Trophoblast cell (in vitro differentiated cells and primary cell): Measurements from ENCODE around the gene PRKCG.
A peak's percentile ranks its signal among the peaks of the same experiment; 100 is the strongest.

Experiments used
- DNase-seq, 2 donors: peaks; one replicate each; pipeline ENCODE4 v3.0.0-alpha.2; 2016
- H2AFZ ChIP-seq: 2 replicates; pipeline ENCODE4 v1.6.1; 2013; ENCODE audit warnings: low read length, moderate library complexity, mild to moderate bottlenecking; ENCODE audit not compliant: insufficient read depth, poor library complexity
- H2AK5ac ChIP-seq: 2 replicates; pipeline ENCODE4 v1.6.1; 2013; ENCODE audit warnings: mild to moderate bottlenecking, low read length
- H2BK120ac ChIP-seq: 2 replicates; pipeline ENCODE4 v1.6.1; 2013; ENCODE audit warnings: low read length, mild to moderate bottlenecking, moderate library complexity; ENCODE audit not compliant: insufficient read depth, poor library complexity
- H2BK12ac ChIP-seq: 2 replicates; pipeline ENCODE4 v1.6.1; 2013; ENCODE audit warnings: mild to moderate bottlenecking, low read length, moderate library complexity
- H2BK5ac ChIP-seq: 2 replicates; pipeline ENCODE4 v1.6.1; 2013; ENCODE audit warnings: low read length, low read depth, moderate library complexity, mild to moderate bottlenecking; ENCODE audit not compliant: poor library complexity
- H3K14ac ChIP-seq: 2 replicates; pipeline ENCODE4 v1.6.1; 2013; ENCODE audit warnings: mild to moderate bottlenecking, low read length
- H3K18ac ChIP-seq: 2 replicates; pipeline ENCODE4 v1.6.1; 2013; ENCODE audit warnings: mild to moderate bottlenecking, low read length
- H3K23ac ChIP-seq: 2 replicates; pipeline ENCODE4 v1.6.1; 2013; ENCODE audit warnings: low read length
- H3K27ac ChIP-seq: 2 replicates; pipeline ENCODE4 v1.5.1; 2013; ENCODE audit warnings: low read depth, mild to moderate bottlenecking, inconsistent platforms, low read length, moderate library complexity
- H3K27me3 ChIP-seq: 2 replicates; pipeline ENCODE4 v1.6.1; 2013; ENCODE audit warnings: inconsistent platforms, mild to moderate bottlenecking, low read length, moderate library complexity; ENCODE audit not compliant: insufficient read depth
- H3K36me3 ChIP-seq, 2 experiments: 1 replicate in 1 of 2; 2 replicates in 1 of 2; pipeline ENCODE4 v1.6.1; 2013; ENCODE audit warnings: low read length in 2 of 2, mild to moderate bottlenecking in 2 of 2, moderate library complexity in 1 of 2; ENCODE audit not compliant: insufficient read depth in 2 of 2, control insufficient read depth in 1 of 2
- H3K4ac ChIP-seq: 2 replicates; pipeline ENCODE4 v1.6.1; 2013; ENCODE audit warnings: low read depth, mild to moderate bottlenecking, low read length, moderate library complexity
- H3K4me1 ChIP-seq, 2 experiments: 1 replicate in 1 of 2; 2 replicates in 1 of 2; pipeline ENCODE4 v1.6.1; 2013; ENCODE audit warnings: low read length in 2 of 2, mild to moderate bottlenecking in 2 of 2, moderate library complexity in 1 of 2; ENCODE audit not compliant: insufficient read depth in 2 of 2, control insufficient read depth in 1 of 2
- H3K4me2 ChIP-seq: 2 replicates; pipeline ENCODE4 v1.6.1; 2013; ENCODE audit warnings: inconsistent platforms, mild to moderate bottlenecking, low read length, moderate library complexity
- H3K4me3 ChIP-seq: 2 replicates; pipeline ENCODE4 v1.5.1; 2013; ENCODE audit warnings: mild to moderate bottlenecking, low read depth, low read length, inconsistent platforms
- H3K79me1 ChIP-seq: one replicate; pipeline ENCODE4 v1.6.1; 2013; ENCODE audit warnings: low read length
- H3K79me2 ChIP-seq: 2 replicates; pipeline ENCODE4 v1.6.1; 2013; ENCODE audit warnings: low read length, mild to moderate bottlenecking; ENCODE audit not compliant: control insufficient read depth, insufficient read depth, poor library complexity
- H3K9ac ChIP-seq: 2 replicates; pipeline ENCODE4 v1.6.1; 2013; ENCODE audit warnings: mild to moderate bottlenecking, low read length
- H3K9me3 ChIP-seq: 2 replicates; pipeline ENCODE4 v1.6.1; 2013; ENCODE audit warnings: low read depth, mild to moderate bottlenecking, control low read depth, inconsistent platforms, low read length; ENCODE audit not compliant: insufficient read depth
- H4K12ac ChIP-seq: 2 replicates; pipeline ENCODE4 v1.6.1; 2013; ENCODE audit warnings: low read depth, mild to moderate bottlenecking, low read length, moderate library complexity
- H4K8ac ChIP-seq: 2 replicates; pipeline ENCODE4 v1.6.1; 2013; ENCODE audit warnings: low read depth, mild to moderate bottlenecking, low read length, moderate library complexity
- H4K91ac ChIP-seq: one replicate; pipeline ENCODE4 v1.6.1; 2013; ENCODE audit warnings: low read depth, mild to moderate bottlenecking, low read length, moderate library complexity
- WGBS: extraction: QIAGEN DNeasy Blood & Tissue Kit; methylation state at CpG from one replicate; pipeline ENCODE4 v1.1.7; 2013; ENCODE audit warnings: missing lambda C conversion rate; ENCODE audit not compliant: insufficient read length, insufficient coverage; ENCODE audit errors: extremely low coverage; 5-methylcytosine and 5-hydroxymethylcytosine counted together

Gene PRKCG

DNA sequence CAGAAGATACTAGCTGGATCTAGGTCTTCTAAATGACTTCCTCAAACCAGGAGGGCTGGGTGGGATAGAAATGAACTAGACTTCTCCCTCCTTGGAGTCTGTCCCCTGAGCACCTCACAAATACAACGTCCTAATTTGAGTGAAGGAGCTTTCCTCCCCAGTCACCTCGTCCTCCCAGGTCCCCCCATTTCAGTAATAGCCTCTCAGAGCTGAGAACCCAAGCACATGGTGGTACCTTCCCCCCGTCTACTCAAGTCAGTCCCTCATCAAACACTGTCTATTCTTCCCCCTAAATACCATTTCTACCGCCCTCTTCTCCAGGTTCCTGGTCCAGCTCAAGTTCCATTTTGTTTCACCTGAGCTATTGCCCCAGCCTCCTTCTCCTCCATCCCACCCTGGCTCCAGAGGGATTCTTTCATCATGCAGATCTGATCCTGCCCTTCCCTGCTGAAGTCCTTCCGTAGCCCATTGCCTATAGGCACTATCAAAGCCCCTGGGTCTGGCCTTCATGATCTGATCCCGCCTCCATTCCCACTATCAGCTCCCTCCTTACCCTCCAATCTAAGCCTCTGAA lies 5.3 kb upstream of the PRKCG start:
- H3K14ac ChIP-seq: no peak overlapping the region
- H3K23ac ChIP-seq: no peak overlapping the region
- peaks cover 36 to 37% of the 10 kb centered on the region in 2 experiments for H3K36me3 ChIP-seq
- H3K4me3 ChIP-seq: no peak overlapping the region
- WGBS: no CpG with 5 or more reads among the region's 6 CpGs
- H4K91ac ChIP-seq: no peak overlapping the region
- peaks cover 4% of the 10 kb centered on the region for H3K9me3 ChIP-seq
- H2BK12ac ChIP-seq: no peak overlapping the region
- no peak overlapping the region for H2BK5ac ChIP-seq
- no peak overlapping the region for H2AFZ ChIP-seq
- peaks cover 4% of the 10 kb centered on the region for H3K79me1 ChIP-seq
- no peak for DNase-seq
- peaks cover under 1% of the 10 kb centered on the region for H3K27me3 ChIP-seq
- H4K8ac ChIP-seq: no peak overlapping the region
- no peak overlapping the region for H4K12ac ChIP-seq
- no peak overlapping the region for H3K18ac ChIP-seq
- H3K4ac ChIP-seq: no peak overlapping the region
- H3K4me2 ChIP-seq: no peak overlapping the region
- H2AK5ac ChIP-seq: no peak overlapping the region
- H3K9ac ChIP-seq: no peak overlapping the region
- no peak overlapping the region for H2BK120ac ChIP-seq
- no peaks in the 10 kb centered on the region for H3K79me2 ChIP-seq
- peaks cover 6 to 10% of the 10 kb centered on the region in 2 experiments for H3K4me1 ChIP-seq
- H3K27ac ChIP-seq: no peak overlapping the region

DNA sequence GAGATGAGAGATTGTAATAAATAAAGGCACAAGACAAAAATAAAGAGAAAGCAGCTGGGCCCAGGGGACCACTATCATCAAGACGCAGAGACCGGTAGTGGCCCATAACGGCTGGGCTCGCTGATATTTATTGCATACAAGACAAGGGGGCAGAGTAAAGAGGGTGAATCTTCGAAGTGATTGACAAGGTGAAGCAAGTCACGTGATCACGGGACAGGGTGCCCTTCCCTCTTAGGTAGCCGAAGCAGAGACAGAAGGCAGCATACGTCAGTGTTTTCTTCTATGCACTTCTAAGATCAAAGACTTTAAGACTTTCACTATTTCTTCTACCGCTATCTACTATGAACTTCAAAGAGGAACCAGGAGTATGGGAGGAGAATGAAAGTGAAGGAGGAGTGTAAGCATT lies 4.6 kb upstream of the PRKCG start:
- WGBS: no CpG with 5 or more reads among the region's 10 CpGs
- Histone ChIP-seq H2BK120ac (no peak overlapping the region), H3K18ac (no peak overlapping the region), H3K23ac (no peak overlapping the region), H3K9ac (no peak overlapping the region), H4K12ac (no peak overlapping the region), H3K79me2 (no peaks in the 10 kb centered on the region), H3K27ac (no peak overlapping the region), H3K14ac (no peak overlapping the region), H4K91ac (no peak overlapping the region), H3K4me2 (no peak overlapping the region), H3K9me3 (peaks cover 4% of the 10 kb centered on the region), H3K27me3 (peaks cover 7% of the 10 kb centered on the region), H3K36me3 (peaks cover 33 to 34% of the 10 kb centered on the region in 2 experiments), H3K79me1 (peaks cover 4% of the 10 kb centered on the region), H2AFZ (no peak overlapping the region), H2BK12ac (no peak overlapping the region), H2AK5ac (no peak overlapping the region), H3K4ac (no peak overlapping the region), H3K4me3 (no peak overlapping the region), H2BK5ac (no peak overlapping the region), H4K8ac (no peak overlapping the region), H3K4me1 (peaks cover 9 to 16% of the 10 kb centered on the region in 2 experiments)
- peak; percentile 79 to 83 for DNase-seq

DNA sequence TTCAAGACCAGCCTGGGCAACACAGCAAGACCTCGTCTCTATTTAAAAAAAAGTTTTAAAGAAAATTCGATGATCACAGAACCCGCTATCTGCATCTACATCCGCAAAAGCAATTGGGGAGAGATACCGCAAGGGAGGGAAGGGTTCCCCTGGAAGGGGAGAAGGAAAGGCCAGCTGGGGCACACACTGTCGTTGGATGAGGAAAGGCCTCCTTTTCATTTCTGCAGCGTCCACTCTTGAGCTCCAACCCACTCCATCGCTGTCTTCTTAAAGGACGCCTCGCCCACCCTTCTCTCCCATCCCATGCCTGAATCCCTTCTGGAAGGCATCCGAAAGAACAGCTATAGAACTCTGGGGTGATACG lies 3.2 kb upstream of the PRKCG start:
- Histone ChIP-seq H3K36me3 (peaks cover 21 to 22% of the 10 kb centered on the region in 2 experiments), H3K4me1 (peaks cover 9 to 16% of the 10 kb centered on the region in 2 experiments), H2AFZ (peak overlapping the region; percentile 91), H2BK120ac (peak overlapping the region; percentile 56), H2AK5ac (peak overlapping the region; percentile 18), H3K79me1 (peaks cover 4% of the 10 kb centered on the region), H4K91ac (peak overlapping the region; percentile 90), H3K23ac (no peak overlapping the region), H3K4ac (peak overlapping the region; percentile 39), H3K27ac (no peak overlapping the region), H4K8ac (peak overlapping the region; percentile 96), H3K79me2 (no peaks in the 10 kb centered on the region), H3K4me2 (peak overlapping the region; percentile 74), H3K14ac (peak overlapping the region; percentile 86), H2BK12ac (no peak overlapping the region), H3K9ac (peak overlapping the region; percentile 72), H3K9me3 (peaks cover 4% of the 10 kb centered on the region), H4K12ac (peak overlapping the region; percentile 63), H3K18ac (peak overlapping the region; percentile 77), H3K4me3 (peak overlapping the region; percentile 71), H3K27me3 (peaks cover 17% of the 10 kb centered on the region), H2BK5ac (peak overlapping the region; percentile 58)
- WGBS: no CpG with 5 or more reads among the region's 12 CpGs
- DNase-seq: peak in 1 of 2 donors; percentile 65

DNA sequence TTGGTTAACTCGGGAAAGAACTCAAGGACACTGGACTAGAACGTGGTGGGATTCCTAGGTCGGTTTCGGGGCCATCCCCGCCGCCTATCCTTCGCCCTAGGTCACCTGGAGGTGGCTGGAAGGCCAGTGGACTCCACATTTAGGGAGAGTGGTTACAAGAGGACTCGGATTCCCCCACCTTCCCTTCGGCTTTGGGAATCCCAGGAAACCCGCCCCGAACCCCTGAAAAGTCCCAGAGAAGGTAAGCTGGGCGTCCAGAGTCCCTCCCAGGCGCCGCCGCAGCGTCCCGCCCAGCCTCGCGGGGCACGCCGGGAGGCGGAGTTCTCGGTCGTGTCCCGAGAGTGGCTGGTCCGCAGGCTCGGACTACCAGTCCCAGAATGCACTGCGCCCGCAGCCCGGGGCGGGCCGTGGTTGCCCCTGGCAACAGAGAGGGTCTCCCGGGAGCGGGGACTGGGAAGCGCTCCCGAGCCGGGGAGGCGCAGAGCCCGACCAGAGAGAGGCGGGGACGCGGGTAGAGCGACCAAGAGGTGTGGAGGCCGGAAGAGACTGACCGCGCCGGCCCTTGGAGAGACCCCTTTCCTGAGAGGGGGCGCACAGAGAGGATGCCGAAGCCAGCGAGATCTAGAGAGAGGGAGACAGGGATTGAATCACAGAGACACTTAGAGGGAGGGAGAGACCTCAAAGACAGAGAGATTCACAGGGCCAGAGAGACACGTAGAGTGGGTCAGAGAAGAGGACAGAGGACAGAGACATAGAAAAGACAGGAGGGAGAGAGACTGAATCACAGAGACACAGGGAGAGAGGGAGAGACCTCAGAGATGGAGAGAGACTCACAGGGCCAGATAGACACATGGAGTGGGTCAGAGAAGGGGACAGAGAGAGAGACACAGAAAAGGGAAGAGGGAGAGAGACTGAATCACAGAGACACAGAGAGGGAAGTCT lies 2.6 kb upstream of the PRKCG start:
- Histone ChIP-seq H3K18ac (peak overlapping the region; percentile 77), H3K4me1 (peaks cover 9 to 14% of the 10 kb centered on the region in 2 experiments)
- peak; percentile 65 to 83 for DNase-seq

More for the DNA sequence above, 2.6 kb upstream of the PRKCG start:
- H3K9ac ChIP-seq: peak overlapping the region; percentile 72
- H3K14ac ChIP-seq: peak overlapping the region; percentile 86
- H2AFZ ChIP-seq: peak overlapping the region; percentile 91
- no peak overlapping the region for H2BK12ac ChIP-seq
- H3K27ac ChIP-seq: no peak overlapping the region
- H3K36me3 ChIP-seq: peaks cover 15% of the 10 kb centered on the region in 2 experiments
- H4K91ac ChIP-seq: peak overlapping the region; percentile 90
- H2AK5ac ChIP-seq: peak overlapping the region; percentile 18
- H2BK120ac ChIP-seq: peak overlapping the region; percentile 56
- H3K23ac ChIP-seq: no peak overlapping the region
- peaks cover 17% of the 10 kb centered on the region for H3K27me3 ChIP-seq
- no CpG with 5 or more reads among the region's 51 CpGs for WGBS
- peaks cover 4% of the 10 kb centered on the region for H3K79me1 ChIP-seq
- H3K79me2 ChIP-seq: no peaks in the 10 kb centered on the region
- H3K9me3 ChIP-seq: no peaks in the 10 kb centered on the region
- peak overlapping the region; percentile 96 for H4K8ac ChIP-seq
- H2BK5ac ChIP-seq: peak overlapping the region; percentile 58
- H3K4ac ChIP-seq: peak overlapping the region; percentile 39
- H3K4me3 ChIP-seq: peak overlapping the region; percentile 71
- H3K4me2 ChIP-seq: peak overlapping the region; percentile 80
- peak overlapping the region; percentile 63 for H4K12ac ChIP-seq
